D341Med (cell line): ENCODE data around the gene STK32A.

Experiments used
- DNase-seq: peaks from one replicate; pipeline ENCODE4 v3.0.0; 2012; ENCODE audit warnings: low spot score

Gene STK32A

GRCh38 chr5:147426640-147427327 lies 192.0 kb downstream of the STK32A start:
- DNase-seq, result no peak

GRCh38 chr5:147427521-147428401 lies 192.9 kb downstream of the STK32A start:
- no peak for DNase-seq

DNA sequence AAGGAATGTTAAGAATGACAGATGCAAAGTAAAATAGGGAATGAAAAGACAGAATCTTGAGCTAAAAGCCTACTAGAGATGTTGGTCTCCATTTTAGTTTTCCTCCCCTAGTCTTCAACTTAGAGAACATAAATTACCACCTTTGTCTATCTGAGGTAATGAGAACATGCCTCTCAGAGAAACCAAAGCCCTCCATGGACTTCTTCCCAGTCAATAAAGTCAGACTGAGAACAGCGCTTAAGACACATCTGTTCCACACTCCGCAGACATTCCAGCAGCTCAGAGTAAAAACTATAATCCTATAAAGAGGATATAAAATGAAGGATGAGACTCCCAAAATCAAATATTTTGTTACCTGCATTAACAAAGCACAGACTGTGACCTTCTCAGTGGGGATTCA lies 195.8 kb downstream of the STK32A start:
- no peak for DNase-seq

DNA sequence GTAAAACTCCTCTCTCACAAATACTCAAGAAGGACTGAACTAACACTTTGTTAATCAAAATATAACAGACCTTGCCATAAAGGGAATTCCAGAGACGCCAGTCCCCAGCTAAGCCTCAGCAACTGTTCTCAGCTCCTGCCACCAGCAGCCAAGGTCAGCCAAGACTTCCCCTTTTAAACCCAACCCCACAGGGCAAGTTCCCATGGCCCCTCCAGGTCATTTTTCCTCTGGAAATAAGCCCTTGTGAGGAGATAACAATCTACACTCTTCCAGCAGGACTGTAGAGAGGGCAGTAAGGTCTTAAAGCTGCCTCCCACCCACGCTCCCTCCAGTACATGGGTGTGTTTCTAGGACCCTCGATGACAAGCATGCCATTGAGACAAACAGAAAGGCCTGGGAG lies 196.8 kb downstream of the STK32A start:
- DNase-seq, result no peak

- no peak for DNase-seq
Measured at GRCh38 chr5:147432323-147432722, 197.5 kb downstream of the STK32A start.

DNA sequence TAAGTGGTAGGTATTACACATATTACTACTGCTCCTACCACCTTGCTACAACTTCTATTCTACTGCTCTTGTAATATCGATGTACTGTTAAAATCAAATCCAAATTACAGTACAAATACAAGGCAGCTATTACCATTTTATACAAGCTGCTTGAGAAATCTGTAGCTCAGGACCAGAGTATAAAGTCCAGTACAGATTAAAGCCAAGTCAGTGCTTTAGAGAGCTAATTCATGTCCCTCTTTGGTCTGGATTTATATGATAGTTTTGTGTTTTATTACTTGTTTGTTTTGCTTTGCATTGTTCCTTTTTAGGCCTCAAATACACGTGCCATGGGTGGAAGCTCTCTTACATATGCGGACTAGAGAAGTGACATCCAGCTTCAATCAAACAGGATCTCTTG lies 199.2 kb downstream of the STK32A start:
- DNase-seq, result no peak

- DNase-seq, result no peak
Measured at GRCh38 chr5:147436596-147436995, 201.8 kb downstream of the STK32A start.

DNA sequence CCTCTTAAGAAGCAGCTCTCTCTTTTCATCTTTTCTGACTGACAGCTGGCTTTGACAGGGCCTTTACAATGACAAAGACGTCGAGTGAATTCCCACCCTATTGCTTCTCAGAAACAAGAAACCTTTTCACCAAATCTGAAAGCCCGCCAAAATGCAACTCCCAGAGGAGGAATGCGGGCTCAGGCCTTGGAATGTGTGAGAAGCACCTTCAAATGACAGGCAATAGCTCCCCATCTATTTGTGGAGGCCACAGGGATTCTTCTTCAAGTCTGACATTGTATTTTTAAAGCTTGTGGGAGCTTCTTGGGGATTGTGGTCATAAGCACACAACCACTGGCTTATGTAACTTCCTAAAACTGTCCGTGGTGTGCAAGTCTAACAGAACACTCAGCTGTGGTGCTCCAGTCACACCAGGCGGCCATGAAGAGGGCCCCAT lies 202.4 kb downstream of the STK32A start:
- DNase-seq, result no peak
